ENCODE measurements around the gene NRXN3.

NRXN3 gene

GRCh38 chr14:79467835-79468234, 1297.7 kb downstream of the NRXN3 start:
- no peak for DNase-seq (ENCODE audit: low read depth in 2 of 2)

- DNase-seq (ENCODE audit: low read depth in 2 of 2): no peak
Observed at GRCh38 chr14:79468486-79468885, 1298.3 kb downstream of the NRXN3 start.

DNA sequence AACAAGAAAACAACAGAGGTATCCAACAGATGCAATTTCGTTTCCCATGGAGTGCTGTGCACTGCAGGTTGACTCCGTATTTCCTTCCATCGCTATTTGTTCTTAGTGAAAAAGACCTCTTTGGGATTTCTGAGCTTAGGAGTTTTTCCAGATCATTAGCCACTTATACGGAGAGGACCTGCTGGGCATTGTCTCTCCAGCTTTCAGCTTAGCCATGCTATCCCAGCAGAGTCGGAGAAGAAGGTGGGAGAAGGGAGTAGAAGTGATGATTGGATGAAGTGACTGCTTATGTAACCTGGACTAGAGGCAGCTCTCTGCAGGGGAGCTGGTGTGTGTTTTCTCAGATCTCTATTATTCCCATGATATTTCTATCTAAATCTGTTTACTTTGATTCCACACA, 1303.5 kb downstream of the NRXN3 start:
- no peak for DNase-seq (ENCODE audit: low read depth in 2 of 2)

DNA sequence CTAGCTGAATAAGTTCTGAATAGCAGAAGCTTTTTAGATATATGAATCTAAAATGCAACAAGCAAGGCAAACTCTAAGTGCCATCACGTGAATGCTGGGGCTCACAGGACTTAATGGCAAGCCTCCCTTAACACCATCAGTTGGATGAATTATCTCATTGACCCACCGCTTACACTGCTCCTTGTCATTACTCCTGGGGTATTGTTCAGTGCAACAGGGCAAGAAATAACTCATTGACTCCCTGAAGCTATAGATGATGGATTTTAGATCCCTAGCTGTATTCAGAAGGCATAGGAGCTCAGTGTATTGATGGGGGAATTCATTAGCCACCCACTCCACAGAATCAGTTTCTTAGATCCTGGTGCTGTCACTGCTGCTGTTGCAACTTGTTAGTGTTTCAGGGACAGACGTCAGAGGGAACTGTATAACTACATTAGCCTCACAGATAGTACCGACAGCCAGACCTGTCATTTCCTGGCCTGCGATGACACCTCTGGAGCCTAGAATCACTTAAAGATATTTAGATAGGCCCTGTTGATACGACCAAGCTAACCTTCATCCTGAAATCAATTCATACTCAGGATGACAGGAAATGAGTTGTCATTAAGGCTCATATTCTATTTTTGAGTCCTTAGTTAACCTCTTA, 1305.8 kb downstream of the NRXN3 start:
- DNase-seq (ENCODE audit: low read depth in 2 of 2): no peak

GRCh38 chr14:79476552-79476951, 1306.4 kb downstream of the NRXN3 start:
- no peak for DNase-seq (ENCODE audit: low read depth in 2 of 2)

DNA sequence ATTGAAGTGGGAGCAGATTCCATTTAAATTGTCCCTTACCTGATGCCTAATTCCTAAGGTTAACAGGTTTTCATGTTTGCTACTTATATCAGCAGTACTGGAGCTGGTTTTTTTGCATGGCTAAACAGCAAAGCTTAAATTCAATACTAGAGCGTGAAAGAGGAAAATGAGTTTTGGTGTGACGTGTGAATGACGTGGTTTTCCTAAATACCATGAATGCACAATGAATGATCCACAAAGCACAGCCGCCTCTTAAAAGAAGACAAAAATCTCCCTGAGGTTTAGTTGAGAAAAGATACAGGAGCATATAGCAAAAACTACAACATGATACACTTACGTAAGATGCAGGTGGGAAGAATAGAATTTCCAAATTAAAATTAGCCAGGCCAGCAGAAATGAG, 1310.0 kb downstream of the NRXN3 start:
- no peak for DNase-seq (ENCODE audit: low read depth in 2 of 2)

GRCh38 chr14:79482825-79483224, 1312.7 kb downstream of the NRXN3 start:
- DNase-seq (ENCODE audit: low read depth in 2 of 2): no peak

GRCh38 chr14:79483477-79484388, 1313.6 kb downstream of the NRXN3 start:
- DNase-seq (ENCODE audit: low read depth in 2 of 2): no peak

DNA sequence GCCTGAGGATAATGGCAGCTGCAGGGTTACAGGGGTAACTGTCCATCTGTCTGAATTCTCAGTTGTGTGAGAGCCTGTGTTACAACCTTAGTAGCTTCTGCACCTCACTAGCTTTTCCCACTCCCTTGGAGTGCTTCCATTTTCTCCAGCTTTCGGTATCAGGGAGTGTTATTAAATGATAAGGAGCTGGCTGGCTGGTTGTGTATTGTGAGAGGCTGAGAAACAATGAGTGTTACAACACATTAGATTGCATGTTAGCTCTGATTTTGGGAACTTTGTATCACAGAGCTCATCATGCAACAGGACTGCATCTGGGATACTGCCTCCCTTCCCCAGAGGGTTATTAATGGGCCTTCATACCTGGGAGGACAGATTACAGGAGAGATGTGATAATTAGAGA, 1317.5 kb downstream of the NRXN3 start:
- DNase-seq (ENCODE audit: low read depth in 2 of 2): no peak

DNA sequence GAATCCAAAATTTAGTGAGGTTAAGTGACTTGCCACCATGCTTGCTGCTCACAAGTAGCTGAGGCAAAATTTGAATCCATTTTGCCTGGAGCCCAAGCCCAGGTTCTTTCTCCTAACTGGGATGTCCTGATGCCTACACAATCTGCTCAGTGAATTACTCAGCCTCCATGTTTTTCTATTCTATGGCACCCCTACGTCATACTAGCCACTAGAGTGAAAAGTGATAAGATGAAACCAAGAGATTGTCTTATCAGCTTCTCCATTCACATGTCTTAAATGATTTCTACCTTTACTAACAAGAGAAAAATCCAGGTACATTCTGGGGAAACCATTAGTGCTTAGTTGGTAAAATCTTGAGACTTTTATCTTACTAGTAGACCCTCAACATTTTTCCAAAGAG, 1321.0 kb downstream of the NRXN3 start:
- no peak for DNase-seq (ENCODE audit: low read depth in 2 of 2)

DNA sequence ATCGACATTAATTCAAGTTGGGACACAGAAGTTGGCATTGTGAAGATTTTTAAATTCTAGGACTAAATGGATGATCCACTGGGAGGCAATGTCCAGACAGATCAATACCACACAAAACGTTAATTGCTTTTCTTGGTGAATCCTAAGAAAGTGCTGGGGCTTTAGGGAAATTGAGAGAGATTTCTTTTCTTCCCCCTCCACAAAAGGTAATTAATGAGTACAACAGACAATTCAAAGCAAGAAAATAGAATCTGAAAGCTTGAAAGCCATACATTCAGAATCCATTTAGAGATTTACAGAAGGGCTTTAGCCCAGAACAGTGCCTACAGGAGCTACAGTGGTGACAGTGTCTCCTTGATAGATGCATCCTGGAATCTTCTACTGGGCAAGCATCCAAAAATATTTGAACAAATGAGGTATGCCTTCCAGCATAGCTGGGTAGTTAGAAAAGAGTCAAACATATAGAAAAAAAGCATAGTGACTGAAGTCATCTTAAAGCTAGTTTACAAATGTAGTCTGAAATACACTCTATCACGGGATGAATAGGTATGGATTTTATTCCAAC, 1323.0 kb downstream of the NRXN3 start:
- no peak for DNase-seq (ENCODE audit: low read depth in 2 of 2)

DNA sequence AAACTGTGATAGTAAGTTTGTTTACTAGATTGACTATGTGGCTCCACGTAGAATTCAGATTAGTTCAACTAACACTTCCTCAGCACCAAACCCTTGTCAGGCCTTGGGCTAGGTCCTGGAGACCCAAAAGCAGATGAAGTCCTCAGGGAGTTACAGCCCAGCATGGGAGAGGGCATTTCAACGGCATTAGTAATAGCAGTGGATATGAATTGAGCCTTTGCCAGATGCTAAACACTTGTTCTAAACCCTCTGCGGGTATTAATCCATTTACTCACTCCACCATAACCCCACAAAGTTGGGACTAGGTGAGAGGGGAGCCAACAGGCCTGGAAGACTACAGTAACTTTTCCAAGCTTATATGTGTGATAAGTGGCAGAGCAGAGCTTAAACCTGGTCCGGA, 1326.5 kb downstream of the NRXN3 start:
- no peak for DNase-seq (ENCODE audit: low read depth in 2 of 2)

- no peak for DNase-seq (ENCODE audit: low read depth in 2 of 2)
Observed at GRCh38 chr14:79500489-79500888, 1330.3 kb downstream of the NRXN3 start.

DNA sequence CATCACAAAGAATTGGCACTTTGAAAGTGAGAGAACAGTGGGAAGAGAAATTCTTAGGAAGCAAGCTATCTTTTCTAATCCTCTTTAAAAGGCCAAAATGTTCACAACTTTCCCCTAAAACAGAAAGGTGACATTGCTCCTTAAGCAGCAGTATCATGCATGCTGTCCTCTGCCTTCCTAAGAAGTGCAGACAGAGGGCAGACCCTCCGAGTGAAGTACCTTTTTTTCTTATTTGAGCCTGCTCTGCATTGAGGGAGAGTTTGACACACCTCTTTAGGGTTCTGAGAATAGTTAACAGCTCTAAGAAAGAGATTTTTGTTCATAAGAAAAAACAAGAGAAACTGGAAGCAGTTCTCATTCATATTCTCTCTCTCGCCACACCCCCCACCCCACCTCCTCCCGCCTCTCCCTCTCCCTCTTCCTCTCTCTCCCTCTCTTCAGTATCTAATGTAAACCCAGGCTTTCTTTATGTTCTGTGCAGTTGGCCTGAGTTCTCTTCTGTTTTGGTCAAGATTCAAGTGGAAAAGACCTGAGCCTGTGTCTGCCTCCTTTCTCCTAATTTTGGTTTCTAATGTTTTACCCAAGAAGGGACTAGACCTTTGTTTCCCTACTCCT, 1332.1 kb downstream of the NRXN3 start:
- no peak for DNase-seq (ENCODE audit: low read depth in 2 of 2)

DNA sequence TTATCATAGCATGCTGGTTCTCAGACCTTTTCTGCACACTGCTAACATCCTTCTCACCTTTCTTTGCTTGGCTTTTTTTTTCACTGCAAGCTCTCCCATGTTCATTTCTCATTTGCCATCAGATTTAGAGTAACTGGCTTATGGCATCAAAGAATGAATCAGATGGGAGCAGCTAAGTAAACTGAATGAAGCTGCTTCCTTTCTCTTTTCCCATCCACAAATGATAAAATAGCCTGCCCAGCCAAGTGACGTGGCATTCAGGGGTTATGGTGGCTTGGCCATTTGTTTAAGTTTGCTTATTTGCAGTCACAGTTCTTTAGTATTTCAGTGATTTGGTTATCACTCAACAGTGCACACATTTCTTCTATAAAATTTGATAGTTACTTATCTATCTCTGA, 1332.6 kb downstream of the NRXN3 start:
- DNase-seq (ENCODE audit: low read depth in 2 of 2): no peak

- no peak for DNase-seq (ENCODE audit: low read depth in 2 of 2)
Observed at GRCh38 chr14:79510659-79511058, 1340.5 kb downstream of the NRXN3 start.

GRCh38 chr14:79511146-79511545, 1341.0 kb downstream of the NRXN3 start:
- no peak for DNase-seq (ENCODE audit: low read depth in 2 of 2)

- no peak for DNase-seq (ENCODE audit: low read depth in 2 of 2)
Observed at GRCh38 chr14:79513446-79513845, 1343.3 kb downstream of the NRXN3 start.

- no peak for DNase-seq (ENCODE audit: low read depth in 2 of 2)
Observed at GRCh38 chr14:79514700-79515099, 1344.5 kb downstream of the NRXN3 start.

GRCh38 chr14:79515158-79515557, 1345.0 kb downstream of the NRXN3 start:
- DNase-seq (ENCODE audit: low read depth in 2 of 2): no peak

DNA sequence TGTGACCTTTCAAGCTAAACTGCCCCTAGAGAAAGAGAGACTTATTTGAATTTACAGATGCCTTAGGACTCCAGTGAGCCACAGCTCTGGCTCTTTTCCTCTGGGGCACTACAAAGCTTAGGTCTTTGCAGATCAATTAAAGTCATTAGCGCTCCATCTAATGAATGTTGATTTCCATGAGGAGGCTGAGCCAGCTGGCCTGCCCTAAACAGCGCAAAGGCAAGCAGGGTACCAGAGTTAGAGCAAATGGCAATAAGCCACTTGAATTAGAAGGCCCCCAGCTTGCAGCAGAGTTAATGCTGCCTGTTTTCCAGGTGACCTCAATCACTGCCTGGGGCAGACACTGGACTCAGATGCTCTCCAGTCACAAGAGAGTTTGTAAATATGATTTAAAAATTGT, 1345.8 kb downstream of the NRXN3 start:
- DNase-seq (ENCODE audit: low read depth in 2 of 2): no peak

GRCh38 chr14:79525416-79525815, 1355.2 kb downstream of the NRXN3 start:
- DNase-seq (ENCODE audit: low read depth in 2 of 2): no peak
